Measurements from ENCODE around the gene SFXN2.
A peak's percentile ranks its signal among the peaks of the same experiment; 100 is the strongest.

The SFXN2 gene

DNA sequence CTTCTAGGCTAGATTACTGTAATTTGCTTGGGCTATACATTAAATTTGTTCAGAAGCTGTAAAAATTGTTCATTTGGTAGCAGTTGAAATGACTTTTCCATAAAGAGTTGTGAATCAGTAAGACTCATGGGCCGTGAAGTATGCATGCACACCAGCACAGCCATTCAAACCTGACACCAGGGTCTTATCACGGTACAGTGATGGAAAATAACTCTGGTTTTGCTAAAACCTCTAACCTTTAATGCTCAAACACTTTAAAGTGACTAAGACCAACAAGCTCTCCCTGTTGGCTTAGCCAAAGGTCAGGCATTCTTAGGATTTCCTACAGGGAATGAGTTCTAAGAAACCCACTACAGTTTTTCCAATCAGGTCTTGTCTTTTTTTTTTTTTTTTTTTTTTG, 11.7 kb upstream of the SFXN2 start:
- DNase-seq (ENCODE audit: low spot score) = no peak
- TF ChIP-seq, protein P1, sequence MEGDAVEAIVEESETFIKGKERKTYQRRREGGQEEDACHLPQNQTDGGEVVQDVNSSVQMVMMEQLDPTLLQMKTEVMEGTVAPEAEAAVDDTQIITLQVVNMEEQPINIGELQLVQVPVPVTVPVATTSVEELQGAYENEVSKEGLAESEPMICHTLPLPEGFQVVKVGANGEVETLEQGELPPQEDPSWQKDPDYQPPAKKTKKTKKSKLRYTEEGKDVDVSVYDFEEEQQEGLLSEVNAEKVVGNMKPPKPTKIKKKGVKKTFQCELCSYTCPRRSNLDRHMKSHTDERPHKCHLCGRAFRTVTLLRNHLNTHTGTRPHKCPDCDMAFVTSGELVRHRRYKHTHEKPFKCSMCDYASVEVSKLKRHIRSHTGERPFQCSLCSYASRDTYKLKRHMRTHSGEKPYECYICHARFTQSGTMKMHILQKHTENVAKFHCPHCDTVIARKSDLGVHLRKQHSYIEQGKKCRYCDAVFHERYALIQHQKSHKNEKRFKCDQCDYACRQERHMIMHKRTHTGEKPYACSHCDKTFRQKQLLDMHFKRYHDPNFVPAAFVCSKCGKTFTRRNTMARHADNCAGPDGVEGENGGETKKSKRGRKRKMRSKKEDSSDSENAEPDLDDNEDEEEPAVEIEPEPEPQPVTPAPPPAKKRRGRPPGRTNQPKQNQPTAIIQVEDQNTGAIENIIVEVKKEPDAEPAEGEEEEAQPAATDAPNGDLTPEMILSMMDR (IDR thresholded peaks at IDR 0.05; ENCODE audit: extremely low read depth, missing control alignments) = no peak

DNA sequence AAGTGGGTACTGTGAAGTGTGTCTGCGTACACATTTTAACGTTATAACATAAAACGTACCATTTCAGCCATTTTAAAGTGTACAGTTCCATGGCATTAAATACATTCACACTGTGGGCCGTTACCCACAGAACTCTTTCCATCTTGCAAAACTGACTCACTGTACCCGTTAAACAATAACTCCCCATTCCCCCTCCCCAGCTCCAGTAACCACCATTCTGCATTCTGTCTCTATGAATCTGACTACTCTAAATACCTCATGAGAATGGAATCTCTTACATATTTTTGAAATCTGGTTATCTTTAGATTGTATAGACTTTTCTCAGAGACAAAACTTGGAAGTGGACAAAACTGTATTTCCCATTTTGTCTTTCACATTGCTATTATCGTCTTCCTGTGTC, 9.5 kb upstream of the SFXN2 start:
- no peak for DNase-seq (ENCODE audit: low spot score)
- TF ChIP-seq, protein P1 (IDR thresholded peaks at IDR 0.05; ENCODE audit: extremely low read depth, missing control alignments) = no peak

DNA sequence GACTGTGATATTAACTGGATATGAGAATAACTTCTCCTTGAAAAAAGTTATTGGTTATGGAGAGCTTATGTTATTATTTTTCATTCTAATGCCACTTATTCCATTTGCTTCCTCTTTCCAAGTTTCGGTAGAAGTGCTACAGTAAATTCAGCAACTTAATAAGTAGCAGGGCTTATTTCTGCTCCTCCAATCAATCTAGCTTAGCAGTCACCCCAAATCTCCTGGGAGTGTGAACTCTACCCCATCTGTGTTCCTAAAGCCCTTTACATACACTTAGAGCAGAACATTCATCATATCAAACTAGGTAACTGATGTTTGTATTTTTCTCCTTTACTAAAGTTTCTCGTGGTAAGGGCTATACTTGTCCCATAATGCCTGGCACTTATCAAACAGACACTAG, 8.9 kb upstream of the SFXN2 start:
- TF ChIP-seq, protein P1 (IDR thresholded peaks at IDR 0.05; ENCODE audit: extremely low read depth, missing control alignments) = no peak
- no peak for DNase-seq (ENCODE audit: low spot score)

DNA sequence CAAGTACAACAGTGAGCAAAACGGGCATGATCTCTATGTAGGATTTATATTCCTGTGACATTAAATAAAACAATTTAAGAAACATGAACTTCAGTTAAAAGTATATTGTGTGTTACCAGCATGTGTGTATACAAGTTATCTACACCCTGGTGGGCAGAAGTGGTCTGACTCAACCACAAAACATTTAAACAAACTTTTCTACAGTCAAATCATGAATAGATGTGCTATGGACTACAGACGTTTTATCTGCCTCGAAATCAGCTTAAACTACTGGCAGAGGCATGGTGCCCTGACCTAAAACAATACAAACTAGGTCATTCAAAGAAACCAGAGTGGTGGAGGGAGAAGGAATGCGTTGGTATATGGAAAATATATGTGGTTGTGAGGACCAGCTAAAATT, 3.8 kb upstream of the SFXN2 start:
- TF ChIP-seq, protein P1 (IDR thresholded peaks at IDR 0.05; ENCODE audit: extremely low read depth, missing control alignments) = no peak

DNA sequence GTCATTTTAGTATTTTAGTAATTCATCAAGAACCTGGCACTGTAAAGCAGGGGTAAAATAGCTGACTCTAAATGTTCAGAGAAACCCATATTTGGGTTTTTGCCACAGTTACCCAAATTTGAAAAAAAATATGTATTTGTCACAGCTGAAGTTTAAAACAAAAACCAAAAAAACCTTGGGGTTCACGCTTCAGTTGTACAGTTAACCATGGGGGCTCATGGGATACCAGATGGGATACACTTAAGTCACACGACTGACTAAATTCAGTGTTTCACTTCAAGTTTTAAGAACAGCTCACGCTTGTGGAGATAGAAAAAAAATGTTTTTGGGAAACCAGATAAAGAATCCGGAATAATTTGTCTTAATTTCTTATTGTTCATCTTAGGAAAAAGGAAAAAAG, 2.3 kb upstream of the SFXN2 start:
- TF ChIP-seq, protein P1 (IDR thresholded peaks at IDR 0.05; ENCODE audit: extremely low read depth, missing control alignments) = no peak
- peak; percentile 31 for DNase-seq (ENCODE audit: low spot score)

More for the DNA sequence above, 3.8 kb upstream of the SFXN2 start:
- DNase-seq (ENCODE audit: low spot score) = no peak

DNA sequence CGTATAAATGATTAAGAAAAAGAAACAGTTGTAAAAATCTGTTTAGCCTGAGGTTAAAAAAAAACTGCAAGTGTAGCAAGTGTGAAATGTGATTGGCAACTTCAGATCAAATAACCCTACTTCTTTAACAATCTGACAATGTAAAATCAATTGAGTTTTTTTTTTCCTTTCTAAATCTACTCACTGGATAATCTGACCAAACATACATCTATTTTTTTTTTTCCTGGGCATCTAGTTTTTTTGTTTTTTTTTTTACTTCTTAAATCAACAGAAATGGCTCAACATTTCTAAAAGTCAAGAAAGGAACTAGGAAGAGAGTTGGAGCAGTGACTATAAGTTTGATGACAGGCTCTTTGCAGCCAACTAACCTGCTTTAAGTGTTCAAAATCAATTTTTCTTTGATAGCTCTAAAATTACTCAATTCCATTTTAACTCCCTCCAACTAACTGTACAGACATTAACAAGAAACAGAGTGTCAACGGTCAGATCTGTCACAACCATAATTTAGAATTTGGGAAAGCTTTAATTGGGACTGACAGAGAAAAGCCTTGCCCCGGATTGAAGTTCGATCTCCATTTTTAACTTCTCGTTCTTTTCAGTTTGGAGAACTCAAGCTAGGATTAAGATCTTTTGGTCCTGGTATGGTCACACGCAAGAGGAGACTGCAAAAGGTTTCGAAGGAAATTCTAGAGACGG, 1.4 kb upstream of the SFXN2 start:
- TF ChIP-seq, protein P1 (IDR thresholded peaks at IDR 0.05; ENCODE audit: extremely low read depth, missing control alignments) = no peak
- no peak for DNase-seq (ENCODE audit: low spot score)

DNA sequence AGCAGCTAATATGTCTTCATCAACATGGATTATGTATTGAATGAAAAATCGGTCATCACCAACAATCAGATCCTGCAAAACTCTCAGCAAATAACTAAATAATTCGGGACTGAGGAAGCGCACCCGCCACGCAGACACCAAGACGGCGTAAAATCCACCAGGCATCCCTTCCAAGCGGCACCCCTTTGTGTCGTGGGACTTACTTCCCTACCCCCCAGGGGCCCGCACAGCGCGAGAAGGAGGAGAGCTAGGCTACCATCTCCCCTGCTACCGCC, 960 bp upstream of the SFXN2 start:
- no peak for DNase-seq (ENCODE audit: low spot score)
- TF ChIP-seq, protein P1 (IDR thresholded peaks at IDR 0.05; ENCODE audit: extremely low read depth, missing control alignments) = no peak

Measured in GM20000 (cell line).